ENCODE results near the gene GLIPR2. TPM values are rescaled to one million over a fixed set of nuclear protein-coding genes. Genes with fewer than 3 reads are reported as not detected.

Gene GLIPR2
- total RNA-seq, 1 donor from 2014 or later, result 8.7 TPM

GRCh38 chr9:36150574-36151315, 14.2 kb downstream of the GLIPR2 start:
- peaks cover 60% of the 10 kb centered on the region for H3K4me1 ChIP-seq
- DNase-seq, result no peak
- intact Hi-C loops (cut with micrococcal nuclease), result no loop called here

GRCh38 chr9:36151316-36152210, 15.0 kb downstream of the GLIPR2 start:
- intact Hi-C loops (cut with micrococcal nuclease), result no loop called here
- Histone ChIP-seq H3K27ac (replicated peaks) (peak overlapping the region; percentile 76), H3K27me3 (ENCODE audit: low read depth) (no peaks in the 10 kb centered on the region), H3K36me3 (no peaks in the 10 kb centered on the region), H3K9me3 (replicated peaks) (peaks cover 3% of the 10 kb centered on the region), H3K4me3 (no peak overlapping the region), H3K4me1 (peaks cover 60% of the 10 kb centered on the region)
- no peak for TF ChIP-seq CTCF (IDR thresholded peaks at IDR 0.05; ENCODE audit: borderline replicate concordance)
- DNase-seq, result peak; percentile 59

More at GRCh38 chr9:36150574-36151315, 14.2 kb downstream of the GLIPR2 start:
- Histone ChIP-seq H3K27me3 (ENCODE audit: low read depth) (no peaks in the 10 kb centered on the region), H3K9me3 (replicated peaks) (peaks cover 3% of the 10 kb centered on the region), H3K27ac (replicated peaks) (peak overlapping the region; percentile 76), H3K36me3 (no peaks in the 10 kb centered on the region), H3K4me3 (no peak overlapping the region)
- no peak for TF ChIP-seq CTCF (IDR thresholded peaks at IDR 0.05; ENCODE audit: borderline replicate concordance)

GRCh38 chr9:36152741-36153438, 16.4 kb downstream of the GLIPR2 start:
- no peak for DNase-seq
- intact Hi-C loops (cut with micrococcal nuclease), result no loop called here
- no peaks in the 10 kb centered on the region for H3K36me3 ChIP-seq
- H3K4me3 ChIP-seq, result no peak overlapping the region
- no peaks in the 10 kb centered on the region for H3K27me3 ChIP-seq (ENCODE audit: low read depth)
- peaks cover 56% of the 10 kb centered on the region for H3K4me1 ChIP-seq
- peaks cover 6% of the 10 kb centered on the region for H3K9me3 ChIP-seq (replicated peaks)
- TF ChIP-seq CTCF (IDR thresholded peaks at IDR 0.05; ENCODE audit: borderline replicate concordance), result no peak
- H3K27ac ChIP-seq (replicated peaks), result peak overlapping the region; percentile 38

DNA sequence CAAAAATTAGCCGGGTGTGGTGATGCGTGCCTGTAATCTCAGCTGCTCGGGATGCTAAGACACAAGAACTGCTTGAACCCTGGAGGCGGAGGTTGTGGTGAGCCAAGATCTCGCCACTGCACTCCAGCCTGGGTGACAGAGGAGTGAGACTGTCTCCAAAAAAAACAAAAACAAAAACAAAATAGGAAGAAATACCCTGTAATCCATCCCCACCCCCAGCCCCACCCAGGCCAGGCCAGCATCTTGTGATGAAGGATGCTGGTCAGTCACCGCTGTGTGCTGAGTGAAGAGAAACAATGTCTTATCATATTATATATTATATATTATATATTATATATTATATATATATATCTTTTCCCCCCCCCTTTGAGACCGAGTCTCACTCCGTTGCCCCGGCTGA, 17.2 kb downstream of the GLIPR2 start:
- peak overlapping the region; percentile 73 for H3K27ac ChIP-seq (replicated peaks)
- no peaks in the 10 kb centered on the region for H3K27me3 ChIP-seq (ENCODE audit: low read depth)
- no peak for DNase-seq
- TF ChIP-seq CTCF (IDR thresholded peaks at IDR 0.05; ENCODE audit: borderline replicate concordance), result no peak
- peaks cover 50% of the 10 kb centered on the region for H3K4me1 ChIP-seq
- no peak overlapping the region for H3K4me3 ChIP-seq
- no peaks in the 10 kb centered on the region for H3K36me3 ChIP-seq
- intact Hi-C loops (cut with micrococcal nuclease), result no loop called here
- H3K9me3 ChIP-seq (replicated peaks), result peaks cover 6% of the 10 kb centered on the region

- peaks cover 44% of the 10 kb centered on the region for H3K4me1 ChIP-seq
- intact Hi-C loops (cut with micrococcal nuclease), result no loop called here
These were observed 17.9 kb downstream of the GLIPR2 start for GRCh38 chr9:36154331-36154952.

More at GRCh38 chr9:36154331-36154952, 17.9 kb downstream of the GLIPR2 start:
- Histone ChIP-seq H3K27ac (replicated peaks) (peak overlapping the region; percentile 73), H3K27me3 (ENCODE audit: low read depth) (no peaks in the 10 kb centered on the region), H3K4me3 (no peak overlapping the region), H3K9me3 (replicated peaks) (peaks cover 6% of the 10 kb centered on the region), H3K36me3 (no peaks in the 10 kb centered on the region)
- DNase-seq, result no peak
- TF ChIP-seq CTCF (IDR thresholded peaks at IDR 0.05; ENCODE audit: borderline replicate concordance), result no peak

All from left ventricle myocardium inferior (tissue), 1 donor.